PC-3 (cell line): Measurements from ENCODE around the gene THOC5.

Experiments used
- CTCF ChIP-seq: fragments of 300-600 bp; sonication (generic); conservative IDR thresholded peaks from 2 replicates; pipeline ENCODE4 v1.5.1; 2017; ENCODE audit warnings: antibody characterized with exemption, low read depth, mild to moderate bottlenecking, low read length
- EZH2 ChIP-seq: fragments of 300-600 bp; sonication (generic); IDR thresholded peaks from one replicate; pipeline ENCODE4 v1.6.1; 2017; ENCODE audit warnings: antibody characterized with exemption, mild to moderate bottlenecking, low read length; ENCODE audit not compliant: unreplicated experiment

GRCh38 chr22:29521526-29521925, 32.0 kb downstream of the THOC5 start:
- TF ChIP-seq CTCF: no peak
- no peak for TF ChIP-seq EZH2
